Thymus (tissue), 11 donors: ENCODE data around the gene RALGPS1. TPM values are rescaled to one million over a fixed set of nuclear protein-coding genes. Genes with fewer than 3 reads are reported as not detected.

Experiments
- DNase-seq, 9 donors: peaks; one replicate each; pipeline ENCODE4 v3.0.0-alpha.2; 2013; ENCODE audit warnings: low spot score in 9 of 9, low read depth in 6 of 9, missing footprints in 1 of 9
- H3K27ac ChIP-seq, 2 donors: one replicate each; pipeline ENCODE4 v1.5.1; 2013; ENCODE audit warnings: control low read depth in 1 of 2, low read depth in 1 of 2, low read length in 1 of 2, mild to moderate bottlenecking in 1 of 2, moderate library complexity in 1 of 2
- H3K27me3 ChIP-seq, 2 donors: one replicate each; pipeline ENCODE4 v1.5.1; 2013; ENCODE audit warnings: low read length in 1 of 2; ENCODE audit not compliant: control insufficient read depth in 2 of 2, insufficient read depth in 1 of 2
- H3K36me3 ChIP-seq, 2 donors: one replicate each; pipeline ENCODE4 v1.5.1; 2013; ENCODE audit warnings: low read length in 1 of 2, mild to moderate bottlenecking in 1 of 2, moderate library complexity in 1 of 2; ENCODE audit not compliant: control insufficient read depth in 2 of 2, insufficient read depth in 2 of 2
- H3K4me1 ChIP-seq, 2 donors: one replicate each; pipeline ENCODE4 v1.5.1; 2013; ENCODE audit warnings: low read length in 2 of 2; ENCODE audit not compliant: control insufficient read depth in 2 of 2, insufficient read depth in 2 of 2
- H3K4me3 ChIP-seq, 2 donors: one replicate each; pipeline ENCODE4 v1.5.1; 2013; ENCODE audit warnings: low read length in 2 of 2, control low read depth in 1 of 2, mild to moderate bottlenecking in 1 of 2
- H3K9me3 ChIP-seq, 2 donors: one replicate each; pipeline ENCODE4 v1.5.1; 2013; ENCODE audit warnings: low read length in 1 of 2, mild to moderate bottlenecking in 1 of 2; ENCODE audit not compliant: control insufficient read depth in 2 of 2, insufficient read depth in 1 of 2
- WGBS: extraction: QIAGEN DNeasy Blood & Tissue Kit; methylation state at CpG from one replicate; pipeline ENCODE4 v1.1.7; 2013; 5-methylcytosine and 5-hydroxymethylcytosine counted together
- polyA plus RNA-seq: library from polyadenylated mRNA; stranded (reverse); fragments of 200-250 nt; gene quantifications from one replicate; pipeline ENCODE4 v1.2.3, GENCODE V29; 2013
- total RNA-seq: library from RNA; stranded (reverse); fragments of 120-200 nt; gene quantifications from one replicate; pipeline ENCODE4 v1.2.4, GENCODE V29; 2013
- donor health status: healthy.

The RALGPS1 gene
- total and polyA plus RNA-seq, 2 donors, result 3.6 to 8.5 TPM

GRCh38 chr9:127249877-127250276 lies 335.3 kb downstream of the RALGPS1 start:
- H3K4me3 ChIP-seq, result no peak overlapping the region
- H3K4me1 ChIP-seq, result peaks cover 4 to 5% of the 10 kb centered on the region in 2 donors
- no peaks in the 10 kb centered on the region for H3K9me3 ChIP-seq
- H3K36me3 ChIP-seq, result no peaks in the 10 kb centered on the region
- peaks cover 0 to 16% of the 10 kb centered on the region in 2 donors for H3K27me3 ChIP-seq
- DNase-seq, result no peak
- WGBS, result 96% methylated on average over 5 of the region's 5 CpGs
- no peak overlapping the region for H3K27ac ChIP-seq

GRCh38 chr9:127250896-127251391 lies 336.4 kb downstream of the RALGPS1 start:
- Histone ChIP-seq H3K4me3 (no peak overlapping the region), H3K4me1 (no peaks in the 10 kb centered on the region), H3K27ac (no peak overlapping the region), H3K27me3 (peaks cover 0 to 13% of the 10 kb centered on the region in 2 donors), H3K36me3 (no peaks in the 10 kb centered on the region), H3K9me3 (no peaks in the 10 kb centered on the region)
- no peak for DNase-seq
- WGBS, result 97% methylated on average over 3 of the region's 3 CpGs

DNA sequence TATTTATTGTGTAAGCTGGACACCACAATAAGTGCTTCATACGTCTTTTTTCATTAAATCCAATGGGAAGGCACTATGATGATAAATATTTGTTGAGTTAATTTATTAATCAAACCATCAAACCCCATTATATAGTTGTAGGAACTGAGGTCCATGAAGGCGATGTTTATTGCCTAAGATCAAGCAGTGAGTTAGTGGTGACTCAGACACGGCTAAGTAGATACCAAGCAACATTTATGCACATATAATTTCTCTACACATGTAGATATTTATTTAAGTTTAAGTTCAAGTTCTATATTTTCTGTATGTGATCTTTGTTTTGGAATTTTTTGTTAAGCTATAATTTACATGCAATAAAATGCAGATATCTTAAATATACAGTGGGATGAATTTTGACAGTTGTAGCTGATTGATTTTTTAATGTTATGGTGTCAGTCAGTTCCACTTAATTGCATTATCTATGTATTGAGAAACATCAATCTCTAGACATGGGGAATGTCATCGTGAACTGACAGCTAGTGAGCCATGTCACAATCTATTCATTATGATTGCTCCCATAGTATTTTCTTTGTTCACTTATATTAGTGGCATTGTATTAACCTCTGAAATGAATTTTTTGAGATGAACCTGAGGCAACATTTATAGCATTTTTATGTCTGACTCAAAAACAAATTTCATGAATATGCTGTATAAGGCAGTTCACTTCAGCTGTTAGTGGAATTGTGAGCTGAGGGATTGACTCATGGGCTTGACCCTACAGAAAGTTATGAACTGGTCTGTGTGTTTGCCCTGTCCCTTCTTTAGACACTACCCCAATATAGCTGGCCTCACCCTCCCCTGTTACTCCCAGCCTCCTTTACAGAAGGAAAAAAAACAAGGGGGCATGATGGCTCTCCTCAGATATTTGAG lies 338.1 kb downstream of the RALGPS1 start:
- no peak for DNase-seq
- WGBS, result 97% methylated on average over 4 of the region's 4 CpGs
- Histone ChIP-seq H3K4me1 (no peaks in the 10 kb centered on the region), H3K27ac (no peak overlapping the region), H3K36me3 (no peaks in the 10 kb centered on the region), H3K27me3 (peaks cover 0 to 8% of the 10 kb centered on the region in 2 donors), H3K9me3 (no peaks in the 10 kb centered on the region), H3K4me3 (no peak overlapping the region)

DNA sequence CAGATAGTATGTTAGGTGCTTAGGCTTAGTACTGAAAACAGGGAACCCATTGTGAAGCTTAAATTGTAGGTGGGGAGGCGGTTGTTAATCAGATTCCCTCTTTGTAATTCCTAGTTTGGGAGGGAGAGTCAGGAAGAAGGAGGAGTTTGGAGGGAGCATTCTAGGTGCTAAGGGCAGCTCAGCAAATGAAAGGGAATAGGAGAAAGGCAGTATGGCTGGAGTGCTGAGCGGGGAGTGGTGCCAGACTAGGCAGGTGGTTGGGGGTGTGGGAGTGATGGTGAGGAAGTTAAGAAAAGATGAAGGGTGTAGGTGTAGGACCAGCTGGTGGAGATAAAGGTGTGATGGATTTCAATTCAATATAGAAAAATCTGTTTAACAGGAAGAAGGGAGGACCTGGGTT lies 338.9 kb downstream of the RALGPS1 start:
- H3K27ac ChIP-seq, result no peak overlapping the region
- no peak for DNase-seq
- no peak overlapping the region for H3K4me3 ChIP-seq
- 96% methylated on average over 2 of the region's 2 CpGs for WGBS
- no peaks in the 10 kb centered on the region for H3K36me3 ChIP-seq
- no peaks in the 10 kb centered on the region for H3K9me3 ChIP-seq
- H3K27me3 ChIP-seq, result peaks cover 0 to 3% of the 10 kb centered on the region in 2 donors
- H3K4me1 ChIP-seq, result no peaks in the 10 kb centered on the region

- Histone ChIP-seq H3K36me3 (no peaks in the 10 kb centered on the region), H3K27ac (no peak overlapping the region), H3K4me1 (no peaks in the 10 kb centered on the region), H3K4me3 (no peak overlapping the region), H3K9me3 (no peaks in the 10 kb centered on the region), H3K27me3 (peaks cover 0 to 3% of the 10 kb centered on the region in 2 donors)
- no peak for DNase-seq
Observed at GRCh38 chr9:127255692-127256091, 341.1 kb downstream of the RALGPS1 start.

DNA sequence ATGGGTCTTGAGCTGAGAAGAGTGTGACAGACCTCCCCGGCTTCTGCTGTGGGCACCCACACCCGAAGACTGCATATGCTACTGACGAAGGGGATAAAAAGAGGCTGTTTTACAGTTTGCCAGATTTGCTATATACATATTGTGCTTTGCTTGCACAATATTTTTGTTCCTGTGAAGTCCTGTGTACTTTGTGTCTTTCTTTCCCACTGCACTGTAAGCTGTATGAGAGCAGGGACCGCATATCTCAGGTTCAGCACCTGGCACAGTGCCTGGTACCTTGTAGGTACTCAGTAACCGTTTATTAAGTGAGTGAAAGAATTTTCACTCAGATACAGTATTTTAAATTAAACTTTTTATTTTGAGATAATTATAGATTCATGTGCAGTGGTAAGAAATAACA lies 341.7 kb downstream of the RALGPS1 start:
- Histone ChIP-seq H3K4me3 (no peak overlapping the region), H3K4me1 (no peaks in the 10 kb centered on the region), H3K27ac (no peak overlapping the region), H3K27me3 (peaks cover 0 to 3% of the 10 kb centered on the region in 2 donors), H3K36me3 (no peaks in the 10 kb centered on the region), H3K9me3 (no peaks in the 10 kb centered on the region)
- no peak for DNase-seq
- WGBS, result 97% methylated on average over 5 of the region's 5 CpGs

- H3K27ac ChIP-seq, result no peak overlapping the region
- H3K27me3 ChIP-seq, result peaks cover 3% of the 10 kb centered on the region in 2 donors
- no peak for DNase-seq
- no peaks in the 10 kb centered on the region for H3K4me1 ChIP-seq
- no peak overlapping the region for H3K4me3 ChIP-seq
- H3K36me3 ChIP-seq, result no peaks in the 10 kb centered on the region
- no peaks in the 10 kb centered on the region for H3K9me3 ChIP-seq
- WGBS, result 95% methylated on average over 7 of the region's 7 CpGs
Observed at GRCh38 chr9:127258606-127259471, 344.3 kb downstream of the RALGPS1 start.

GRCh38 chr9:127262602-127263001 lies 348.0 kb downstream of the RALGPS1 start:
- H3K27me3 ChIP-seq, result peaks cover 3% of the 10 kb centered on the region in 2 donors
- H3K27ac ChIP-seq, result no peak overlapping the region
- no peaks in the 10 kb centered on the region for H3K36me3 ChIP-seq
- H3K4me1 ChIP-seq, result no peaks in the 10 kb centered on the region
- no peak overlapping the region for H3K4me3 ChIP-seq
- DNase-seq, result no peak
- H3K9me3 ChIP-seq, result no peaks in the 10 kb centered on the region

GRCh38 chr9:127263237-127263636 lies 348.7 kb downstream of the RALGPS1 start:
- no peak for DNase-seq
- peaks cover 3% of the 10 kb centered on the region in 2 donors for H3K27me3 ChIP-seq
- H3K9me3 ChIP-seq, result no peaks in the 10 kb centered on the region
- no peak overlapping the region for H3K4me3 ChIP-seq
- no peaks in the 10 kb centered on the region for H3K4me1 ChIP-seq
- no peak overlapping the region for H3K27ac ChIP-seq
- 98% methylated on average over 9 of the region's 9 CpGs for WGBS
- H3K36me3 ChIP-seq, result no peaks in the 10 kb centered on the region
